CD14-positive monocyte (primary cell): Measurements from ENCODE around the gene INPP4A. TPM values are rescaled to one million over a fixed set of nuclear protein-coding genes. Genes with fewer than 3 reads are reported as not detected.

Source experiments
- DNase-seq, 3 donors: peaks; one replicate each; pipeline ENCODE4 v3.0.0-alpha.2; 2011 to 2022
- H2AFZ ChIP-seq: 2 replicates; pipeline ENCODE4 v1.6.0; 2012; ENCODE audit warnings: mild to moderate bottlenecking, low read depth, low read length, inconsistent platforms; ENCODE audit not compliant: insufficient read depth, poor library complexity, severe bottlenecking
- H3K27ac ChIP-seq, 2 donors: 1 replicate in 1 of 2; 2 replicates in 1 of 2; pipeline ENCODE4 v1.5.1; 2012 to 2013; ENCODE audit warnings: low read length in 2 of 2, control low read depth in 1 of 2, inconsistent platforms in 1 of 2, low read depth in 1 of 2, mild to moderate bottlenecking in 1 of 2
- H3K27me3 ChIP-seq, 2 donors: one replicate each; pipeline versions ENCODE4 v1.6.0 to v1.6.1; 2011 to 2013; ENCODE audit warnings: low read length in 2 of 2; ENCODE audit not compliant: control insufficient read depth in 2 of 2, insufficient read depth in 2 of 2
- H3K36me3 ChIP-seq, 2 donors: replicated peaks in 1 of 2; 1 replicate in 1 of 2; 2 replicates in 1 of 2; pipeline versions ENCODE4 v1.5.1 to v1.6.1; 2012 to 2013; ENCODE audit warnings: low read length in 2 of 2, control low read depth in 1 of 2, inconsistent platforms in 1 of 2, mild to moderate bottlenecking in 1 of 2; ENCODE audit not compliant: insufficient read depth in 2 of 2, control insufficient read depth in 1 of 2
- H3K4me1 ChIP-seq, 2 donors: 1 replicate in 1 of 2; 2 replicates in 1 of 2; pipeline versions ENCODE4 v1.5.1 to v1.6.1; 2012 to 2013; ENCODE audit warnings: low read length in 2 of 2, control low read depth in 1 of 2, inconsistent platforms in 1 of 2, mild to moderate bottlenecking in 1 of 2, moderate library complexity in 1 of 2; ENCODE audit not compliant: insufficient read depth in 2 of 2, control insufficient read depth in 1 of 2
- H3K4me2 ChIP-seq: replicated peaks from 2 replicates; pipeline ENCODE3; 2012; ENCODE audit warnings: low read length, moderate library complexity, mild to moderate bottlenecking; ENCODE audit not compliant: poor library complexity, severe bottlenecking; ENCODE audit errors: extremely low read depth
- H3K4me3 ChIP-seq, 3 experiments: fragments of 200-600 bp in 1 of 3; sonication (generic) in 1 of 3; replicated peaks in 1 of 3; 1 replicate in 2 of 3; 2 replicates in 1 of 3; pipeline ENCODE4 v1.5.1; 2011 to 2013; ENCODE audit warnings: low read length in 3 of 3, mild to moderate bottlenecking in 3 of 3, control low read depth in 2 of 3, low read depth in 2 of 3, inconsistent platforms in 1 of 3, moderate library complexity in 1 of 3
- H3K79me2 ChIP-seq: 2 replicates; pipeline ENCODE4 v1.6.0; 2012; ENCODE audit warnings: mild to moderate bottlenecking, control low read depth, inconsistent platforms, low read length, moderate library complexity; ENCODE audit not compliant: insufficient read depth
- H3K9ac ChIP-seq: 2 replicates; pipeline ENCODE4 v1.6.0; 2017; ENCODE audit warnings: low read length, mild to moderate bottlenecking; ENCODE audit not compliant: insufficient read depth, poor library complexity, severe bottlenecking
- H3K9me3 ChIP-seq, 2 donors: replicated peaks in 1 of 2; 1 replicate in 1 of 2; 2 replicates in 1 of 2; pipeline versions ENCODE4 v1.5.1 to v1.6.1; 2012 to 2013; ENCODE audit warnings: low read length in 2 of 2, control low read depth in 1 of 2; ENCODE audit not compliant: control insufficient read depth in 1 of 2, insufficient read depth in 1 of 2
- H4K20me1 ChIP-seq: 2 replicates; pipeline ENCODE4 v1.6.0; 2012; ENCODE audit warnings: mild to moderate bottlenecking, low read length, control low read depth, moderate library complexity; ENCODE audit not compliant: insufficient read depth
- H3K27ac Mint-ChIP-seq, 7 donors: one replicate each; pipeline ENCODE4 v1.8.0; 2020; ENCODE audit warnings: mild to moderate bottlenecking in 7 of 7, mixed read lengths in 7 of 7, moderate library complexity in 6 of 7, inconsistent platforms in 2 of 7
- H3K27me3 Mint-ChIP-seq, 3 donors: one replicate each; pipeline ENCODE4 v1.8.0; 2021 to 2022; ENCODE audit warnings: low read depth in 3 of 3, mild to moderate bottlenecking in 3 of 3, mixed read lengths in 3 of 3, moderate library complexity in 3 of 3, inconsistent platforms in 1 of 3
- H3K36me3 Mint-ChIP-seq, 2 donors: one replicate each; pipeline ENCODE4 v1.8.0; 2020; ENCODE audit warnings: mixed read lengths in 2 of 2, inconsistent platforms in 1 of 2, mild to moderate bottlenecking in 1 of 2
- H3K4me1 Mint-ChIP-seq: one replicate; pipeline ENCODE4 v1.8.0; 2020; ENCODE audit warnings: mild to moderate bottlenecking, mixed read lengths
- H3K4me3 Mint-ChIP-seq, 2 donors: one replicate each; pipeline ENCODE4 v1.8.0; 2020; ENCODE audit warnings: mild to moderate bottlenecking in 2 of 2, mixed read lengths in 2 of 2, moderate library complexity in 1 of 2
- H3K9me3 Mint-ChIP-seq, 7 donors: one replicate each; pipeline ENCODE4 v1.8.0; 2020 to 2022; ENCODE audit warnings: mixed read lengths in 7 of 7, mild to moderate bottlenecking in 6 of 7, moderate library complexity in 6 of 7, inconsistent platforms in 2 of 7
- CTCF ChIP-seq: fragments of 200-600 bp; IDR thresholded peaks from one replicate; pipeline ENCODE4 v1.8.0; 2022; ENCODE audit warnings: antibody characterized with exemption, mild to moderate bottlenecking
- WGBS: methylation state at CpG from one replicate; pipeline ENCODE4 v1.1.5; 2013; ENCODE audit warnings: missing lambda C conversion rate; ENCODE audit not compliant: insufficient coverage; 5-methylcytosine and 5-hydroxymethylcytosine counted together
- intact Hi-C, 2 donors: fragments of 100-400 bp; cut with micrococcal nuclease; formaldehyde crosslinking; loops; one replicate each; pipeline versions ENCODE4 v1.15.0 to v1.15.1; 2023
- polyA plus RNA-seq, 3 donors: library from polyadenylated mRNA; depleted of rRNA in 1 of 3; unstranded in 2 of 3; stranded (reverse) in 1 of 3; fragments of 300-500 nt in 2 of 3; fragments of >200 nt in 1 of 3; fragmentation: Illumina TruSeq in 2 of 3; gene quantifications; 1 replicate in 2 of 3; 2 replicates in 1 of 3; pipeline ENCODE4 v1.2.3, GENCODE V29; 2012 to 2021

INPP4A gene
- polyA plus RNA-seq, 3 donors, result 13.7 to 52.4 (median 20.7) TPM

GRCh38 chr2:98458667-98459380 is 14.2 kb downstream of the INPP4A start:
- no peak overlapping the region for H3K4me2 ChIP-seq
- H3K27me3 ChIP-seq, result no peaks in the 10 kb centered on the region
- WGBS, result 98% methylated on average over 9 of the region's 14 CpGs
- peak overlapping the region; percentile 23 to 87 for H3K27ac ChIP-seq
- intact Hi-C loops, result loop anchor here in 1 of 2 donors (10.0 kb wide), 1 partner anchor 146 kb away; the partner anchor contains the start of genes COA5 and UNC50
- no peak overlapping the region for H3K4me3 ChIP-seq
- peaks cover 36 to 39% of the 10 kb centered on the region in 2 donors for H3K36me3 Mint-ChIP-seq
- H3K9me3 ChIP-seq, result no peaks in the 10 kb centered on the region
- no peak for DNase-seq
- peaks cover 81 to 93% of the 10 kb centered on the region in 2 donors for H3K4me1 ChIP-seq
- TF ChIP-seq CTCF, result no peak
- no peak overlapping the region for H2AFZ ChIP-seq
- peaks cover 0 to 2% (median 0%) of the 10 kb centered on the region in 7 donors for H3K9me3 Mint-ChIP-seq
- peaks cover 2 to 18% of the 10 kb centered on the region in 2 donors for H3K36me3 ChIP-seq
- H3K27ac Mint-ChIP-seq, result peak overlapping the region; percentile 15 to 98 (median 94)
- peaks cover 91% of the 10 kb centered on the region for H3K79me2 ChIP-seq
- H3K9ac ChIP-seq, result no peak overlapping the region
- peaks cover 86% of the 10 kb centered on the region for H3K4me1 Mint-ChIP-seq
- peaks cover 27% of the 10 kb centered on the region for H4K20me1 ChIP-seq
- no peaks in the 10 kb centered on the region for H3K27me3 Mint-ChIP-seq
- no peak overlapping the region for H3K4me3 Mint-ChIP-seq

GRCh38 chr2:98459496-98460175 is 15.0 kb downstream of the INPP4A start:
- Histone ChIP-seq H2AFZ (no peak overlapping the region), H4K20me1 (peaks cover 24% of the 10 kb centered on the region), H3K79me2 (peaks cover 84% of the 10 kb centered on the region), H3K9me3 (no peaks in the 10 kb centered on the region), H3K27ac (peak overlapping the region; percentile 84 to 87), H3K9ac (no peak overlapping the region), H3K4me1 (peaks cover 81 to 93% of the 10 kb centered on the region in 2 donors), H3K4me3 (peak overlapping the region in 1 of 3 experiments; percentile 35), H3K36me3 (peaks cover 2 to 18% of the 10 kb centered on the region in 2 donors), H3K27me3 (no peaks in the 10 kb centered on the region), H3K4me2 (peak overlapping the region; percentile 49)
- 90% methylated on average over 2 of the region's 3 CpGs for WGBS
- TF ChIP-seq CTCF, result no peak
- DNase-seq, result no peak
- H3K4me3 Mint-ChIP-seq, result peak overlapping the region in 1 of 2 donors; percentile 26
- no peaks in the 10 kb centered on the region for H3K27me3 Mint-ChIP-seq
- peaks cover 86% of the 10 kb centered on the region for H3K4me1 Mint-ChIP-seq
- H3K9me3 Mint-ChIP-seq, result peaks cover 0 to 5% (median 0%) of the 10 kb centered on the region in 7 donors
- peak overlapping the region; percentile 91 to 98 (median 97) for H3K27ac Mint-ChIP-seq
- peaks cover 38 to 39% of the 10 kb centered on the region in 2 donors for H3K36me3 Mint-ChIP-seq
- intact Hi-C loops, result loop anchor here (5.0 to 10.0 kb wide), 2 partner anchors 48 to 145 kb away; partner anchors contain the start of genes COA5 (in 1 of the 2) and UNC50 (in 1 of the 2)
